ENCODE data around the gene TMOD1. TPM values are rescaled to one million over a fixed set of nuclear protein-coding genes. Genes with fewer than 3 reads are reported as not detected.
"Not testable (repeated sequence)": the region's sequence is repeated elsewhere in the genome, so short reads cannot be mapped to it uniquely, and the experiment has no call there.

TMOD1 gene
- total RNA-seq, 3 donors from 2014 or later, result 0.71 to 1.2 (median 0.96) TPM

GRCh38 chr9:97615439-97616072 is 114.1 kb downstream of the TMOD1 start:
- no peaks in the 10 kb centered on the region for H3K27me3 Mint-ChIP-seq (ENCODE audit: low read depth)
- H3K4me3 Mint-ChIP-seq, result no peak overlapping the region
- H3K9me3 Mint-ChIP-seq, result no peaks in the 10 kb centered on the region
- peaks cover 34% of the 10 kb centered on the region for H3K36me3 Mint-ChIP-seq (ENCODE audit: insufficient read depth)
- peaks cover 7% of the 10 kb centered on the region for H3K4me1 Mint-ChIP-seq (ENCODE audit: low read depth)
- DNase-seq (peak; percentile 42), ATAC-seq (peak; percentile 46 to 57)

- DNase-seq (no peak), ATAC-seq (peak; percentile 66 to 78)
- Mint-ChIP-seq H3K36me3 (ENCODE audit: insufficient read depth) (peaks cover 34% of the 10 kb centered on the region), H3K9me3 (no peaks in the 10 kb centered on the region), H3K4me3 (no peak overlapping the region), H3K4me1 (ENCODE audit: low read depth) (peaks cover 7% of the 10 kb centered on the region), H3K27me3 (ENCODE audit: low read depth) (no peaks in the 10 kb centered on the region)
Observed at GRCh38 chr9:97617939-97618416, 116.5 kb downstream of the TMOD1 start.

GRCh38 chr9:97620063-97620462 is 118.6 kb downstream of the TMOD1 start:
- not testable (repeated sequence) for DNase-seq; H3K9me3 Mint-ChIP-seq; H3K4me1 Mint-ChIP-seq (ENCODE audit: low read depth); ATAC-seq; H3K4me3 Mint-ChIP-seq; H3K27me3 Mint-ChIP-seq (ENCODE audit: low read depth)
- peaks cover 42% of the 10 kb centered on the region for H3K36me3 Mint-ChIP-seq (ENCODE audit: insufficient read depth)

GRCh38 chr9:97622483-97622882 is 121.0 kb downstream of the TMOD1 start:
- peaks cover 35% of the 10 kb centered on the region for H3K36me3 Mint-ChIP-seq (ENCODE audit: insufficient read depth)
- ATAC-seq; H3K4me3 Mint-ChIP-seq; H3K27me3 Mint-ChIP-seq (ENCODE audit: low read depth); H3K9me3 Mint-ChIP-seq; DNase-seq; H3K4me1 Mint-ChIP-seq (ENCODE audit: low read depth): not testable (repeated sequence)

GRCh38 chr9:97623946-97624345 is 122.5 kb downstream of the TMOD1 start:
- Mint-ChIP-seq H3K4me3 (no peak overlapping the region), H3K27me3 (ENCODE audit: low read depth) (no peaks in the 10 kb centered on the region), H3K9me3 (no peaks in the 10 kb centered on the region), H3K4me1 (ENCODE audit: low read depth) (peaks cover 1% of the 10 kb centered on the region), H3K36me3 (ENCODE audit: insufficient read depth) (peaks cover 31% of the 10 kb centered on the region)
- DNase-seq, result no peak
- no peak for ATAC-seq

- ATAC-seq (no peak), DNase-seq (no peak)
- no peaks in the 10 kb centered on the region for H3K9me3 Mint-ChIP-seq
- no peaks in the 10 kb centered on the region for H3K27me3 Mint-ChIP-seq (ENCODE audit: low read depth)
- H3K36me3 Mint-ChIP-seq (ENCODE audit: insufficient read depth), result peaks cover 25% of the 10 kb centered on the region
- peaks cover 12% of the 10 kb centered on the region for H3K4me1 Mint-ChIP-seq (ENCODE audit: low read depth)
- H3K4me3 Mint-ChIP-seq, result no peak overlapping the region
Observed at GRCh38 chr9:97625620-97626019, 124.2 kb downstream of the TMOD1 start.

GRCh38 chr9:97627624-97628023 is 126.2 kb downstream of the TMOD1 start:
- Mint-ChIP-seq H3K4me1 (ENCODE audit: low read depth) (peaks cover 19% of the 10 kb centered on the region), H3K9me3 (no peaks in the 10 kb centered on the region), H3K4me3 (no peak overlapping the region), H3K36me3 (ENCODE audit: insufficient read depth) (peaks cover 16% of the 10 kb centered on the region), H3K27me3 (ENCODE audit: low read depth) (no peaks in the 10 kb centered on the region)
- ATAC-seq (no peak), DNase-seq (no peak)

GRCh38 chr9:97628668-97629067 is 127.2 kb downstream of the TMOD1 start:
- Mint-ChIP-seq H3K27me3 (ENCODE audit: low read depth) (no peaks in the 10 kb centered on the region), H3K4me3 (no peak overlapping the region), H3K9me3 (no peaks in the 10 kb centered on the region), H3K4me1 (ENCODE audit: low read depth) (peaks cover 21% of the 10 kb centered on the region), H3K36me3 (ENCODE audit: insufficient read depth) (peaks cover 12% of the 10 kb centered on the region)
- no peak for DNase-seq
- no peak for ATAC-seq

- Mint-ChIP-seq H3K4me1 (ENCODE audit: low read depth) (peaks cover 21% of the 10 kb centered on the region), H3K27me3 (ENCODE audit: low read depth) (no peaks in the 10 kb centered on the region), H3K36me3 (ENCODE audit: insufficient read depth) (peaks cover 10% of the 10 kb centered on the region), H3K9me3 (no peaks in the 10 kb centered on the region), H3K4me3 (no peak overlapping the region)
- ATAC-seq (no peak), DNase-seq (no peak)
Observed at GRCh38 chr9:97629156-97629555, 127.7 kb downstream of the TMOD1 start.

GRCh38 chr9:97630591-97630990 is 129.1 kb downstream of the TMOD1 start:
- DNase-seq (no peak), ATAC-seq (no peak)
- Mint-ChIP-seq H3K4me1 (ENCODE audit: low read depth) (peaks cover 35% of the 10 kb centered on the region), H3K27me3 (ENCODE audit: low read depth) (no peaks in the 10 kb centered on the region), H3K36me3 (ENCODE audit: insufficient read depth) (peaks cover 5% of the 10 kb centered on the region), H3K9me3 (no peaks in the 10 kb centered on the region), H3K4me3 (no peak overlapping the region)

- Mint-ChIP-seq H3K4me3 (peak overlapping the region; percentile 94), H3K9me3 (no peaks in the 10 kb centered on the region), H3K36me3 (ENCODE audit: insufficient read depth) (peaks cover 8% of the 10 kb centered on the region), H3K4me1 (ENCODE audit: low read depth) (peaks cover 46% of the 10 kb centered on the region), H3K27me3 (ENCODE audit: low read depth) (no peaks in the 10 kb centered on the region)
- ATAC-seq (peak; percentile 1 to 2), DNase-seq (no peak)
Observed at GRCh38 chr9:97632248-97632984, 130.9 kb downstream of the TMOD1 start.

- peak; percentile 91 for DNase-seq
- ATAC-seq, result peak; percentile 88 to 91
- Mint-ChIP-seq H3K4me1 (ENCODE audit: low read depth) (peaks cover 52% of the 10 kb centered on the region), H3K36me3 (ENCODE audit: insufficient read depth) (peaks cover 8% of the 10 kb centered on the region), H3K4me3 (peak within 1 kb of the TSS; percentile 94), H3K9me3 (no peaks in the 10 kb centered on the region), H3K27me3 (ENCODE audit: low read depth) (no peaks in the 10 kb centered on the region)
Observed at GRCh38 chr9:97632985-97633858, 131.8 kb downstream of the TMOD1 start, which contains the start of the genes NCBP1 and TSTD2. Gene NCBP1, plus strand, starts transcription at chr9:97633821. Its CDS starts 61 bp downstream, at chr9:97633882. Gene TSTD2, minus strand, starts transcription at chr9:97633368. Its CDS starts 5,806 bp downstream, at chr9:97627562.

GRCh38 chr9:97633859-97634490 is 132.5 kb downstream of the TMOD1 start:
- no peak for DNase-seq
- Mint-ChIP-seq H3K27me3 (ENCODE audit: low read depth) (no peaks in the 10 kb centered on the region), H3K4me1 (ENCODE audit: low read depth) (peaks cover 59% of the 10 kb centered on the region), H3K36me3 (ENCODE audit: insufficient read depth) (peaks cover 8% of the 10 kb centered on the region), H3K9me3 (no peaks in the 10 kb centered on the region), H3K4me3 (peak overlapping the region; percentile 94)
- ATAC-seq, result peak in 1 of 2 donors; percentile 0

GRCh38 chr9:97635026-97635425 is 133.6 kb downstream of the TMOD1 start:
- H3K9me3 Mint-ChIP-seq, result no peaks in the 10 kb centered on the region

More at GRCh38 chr9:97635026-97635425, 133.6 kb downstream of the TMOD1 start:
- DNase-seq (no peak), ATAC-seq (no peak)
- peak overlapping the region; percentile 94 for H3K4me3 Mint-ChIP-seq
- no peaks in the 10 kb centered on the region for H3K27me3 Mint-ChIP-seq (ENCODE audit: low read depth)
- peaks cover 58% of the 10 kb centered on the region for H3K4me1 Mint-ChIP-seq (ENCODE audit: low read depth)
- peaks cover 8% of the 10 kb centered on the region for H3K36me3 Mint-ChIP-seq (ENCODE audit: insufficient read depth)

Data from activated T-cell treated with anti-CD3 and anti-CD28 coated beads, Interleukin-2, amount 50 U/mL, for 4 hours (primary cell).